OCI-LY1 (cell line): Measurements from ENCODE around the gene OBSL1.

ENCODE experiments used
- CTCF ChIP-seq: fragments of 200-600 bp; sonication (generic), shearing (Covaris generic); IDR thresholded peaks from 2 replicates; pipeline ENCODE4 v1.5.1; 2017; ENCODE audit warnings: mild to moderate bottlenecking, antibody characterized with exemption, low read length, moderate library complexity, mixed read lengths
- EZH2 ChIP-seq: fragments of 200-600 bp; sonication (generic), shearing (Covaris generic); IDR thresholded peaks from 2 replicates; pipeline ENCODE4 v1.8.0; 2017; ENCODE audit warnings: borderline replicate concordance, mixed run types, mild to moderate bottlenecking, antibody characterized with exemption, low read length, moderate library complexity, mixed read lengths

- no peak for TF ChIP-seq CTCF
- TF ChIP-seq EZH2 = no peak
Measured at GRCh38 chr2:219520079-219520478, 51.3 kb downstream of the OBSL1 start.
